Right ventricle myocardium inferior (tissue), 1 donor: ENCODE measurements around the gene HTT. TPM values are rescaled to one million over a fixed set of nuclear protein-coding genes. Genes with fewer than 3 reads are reported as not detected.

Source experiments
- ATAC-seq: fragments of 200-7000 bp; cut with Tn5 transposase; one replicate; pipeline ENCODE4 v1.9.1; 2020; ENCODE audit warnings: mild to moderate bottlenecking, moderate library complexity
- DNase-seq: peaks from one replicate; pipeline ENCODE4 v3.0.0; 2021; ENCODE audit errors: missing footprints
- intact Hi-C: fragments of 100-400 bp; cut with DNase I; formaldehyde crosslinking; loops from one replicate; pipeline ENCODE4 v1.11.0; 2022
- total RNA-seq: library from RNA; stranded (reverse); fragmentation: NEBNext Ultra II Directional; extraction: Animal tissue kit (Norgen Biotek cat#: 25700); gene quantifications from one replicate; pipeline ENCODE4 v1.2.1, GENCODE V29; 2021
- donor health status: DM: no; HTN: yes; CAD: no; lungs with severe emphysema.

Gene HTT
- total RNA-seq, 1 donor from 2014 or later = 24.2 TPM

GRCh38 chr4:3234171-3235029 lies 159.9 kb downstream of the HTT start:
- no peak for DNase-seq
- no peak for ATAC-seq
- intact Hi-C loops = no loop called here

- intact Hi-C loops = no loop called here
- DNase-seq (no peak), ATAC-seq (no peak)
Measured at GRCh38 chr4:3235030-3235345, 160.5 kb downstream of the HTT start.

GRCh38 chr4:3235581-3235980 lies 161.1 kb downstream of the HTT start:
- DNase-seq (peak; percentile 54), ATAC-seq (no peak)
- intact Hi-C loops = no loop called here

- ATAC-seq (no peak), DNase-seq (peak; percentile 42)
- intact Hi-C loops = no loop called here
Measured at GRCh38 chr4:3236326-3236878, 161.9 kb downstream of the HTT start.

- intact Hi-C loops = no loop called here
- no peak for DNase-seq
Measured at GRCh38 chr4:3237266-3237665, 162.8 kb downstream of the HTT start.

GRCh38 chr4:3237712-3238560 lies 163.5 kb downstream of the HTT start:
- intact Hi-C loops = no loop called here
- no peak for DNase-seq
- no peak for ATAC-seq

More at GRCh38 chr4:3237266-3237665, 162.8 kb downstream of the HTT start:
- no peak for ATAC-seq

GRCh38 chr4:3238721-3239120 lies 164.2 kb downstream of the HTT start:
- peak; percentile 64 for DNase-seq
- intact Hi-C loops = no loop called here
- ATAC-seq = no peak

- DNase-seq (no peak), ATAC-seq (no peak)
- intact Hi-C loops = no loop called here
Measured at GRCh38 chr4:3239303-3239702, 164.8 kb downstream of the HTT start.

- ATAC-seq = no peak
- no peak for DNase-seq
- intact Hi-C loops = no loop called here
Measured at GRCh38 chr4:3239998-3240920, 165.8 kb downstream of the HTT start.

- ATAC-seq (no peak), DNase-seq (no peak)
- intact Hi-C loops = no loop called here
Measured at GRCh38 chr4:3240936-3241522, 166.5 kb downstream of the HTT start.

- no peak for ATAC-seq
- DNase-seq = no peak
- intact Hi-C loops = no loop called here
Measured at GRCh38 chr4:3241898-3242524, 167.5 kb downstream of the HTT start.

GRCh38 chr4:3243136-3243780 lies 168.8 kb downstream of the HTT start:
- ATAC-seq = no peak
- intact Hi-C loops = no loop called here
- DNase-seq = no peak

GRCh38 chr4:3244002-3244401 lies 169.5 kb downstream of the HTT start:
- intact Hi-C loops = no loop called here
- DNase-seq (no peak), ATAC-seq (no peak)

GRCh38 chr4:3244747-3245146 lies 170.3 kb downstream of the HTT start:
- ATAC-seq = no peak
- DNase-seq = no peak

GRCh38 chr4:3245676-3246075 lies 171.2 kb downstream of the HTT start:
- no peak for DNase-seq
- ATAC-seq = no peak
- intact Hi-C loops = no loop called here

More at GRCh38 chr4:3244747-3245146, 170.3 kb downstream of the HTT start:
- intact Hi-C loops = no loop called here

- intact Hi-C loops = no loop called here
- DNase-seq (peak; percentile 53), ATAC-seq (no peak)
Measured at GRCh38 chr4:3246458-3247398, 172.2 kb downstream of the HTT start.
